Mucosa of descending colon (tissue), 3 donors: ENCODE measurements around the gene PDC. TPM values are rescaled to one million over a fixed set of nuclear protein-coding genes. Genes with fewer than 3 reads are reported as not detected.

Experiments used
- ATAC-seq: fragments of 200-7000 bp; cut with Tn5 transposase; one replicate; pipeline ENCODE4 v1.9.1; 2020; ENCODE audit warnings: mild to moderate bottlenecking, moderate library complexity
- DNase-seq, 3 donors: peaks; one replicate each; pipeline ENCODE4 v3.0.0-alpha.2; 2020
- H3K36me3 ChIP-seq: fragments of 200-600 bp; one replicate; pipeline ENCODE4 v1.8.0; 2021; ENCODE audit warnings: low read depth, mild to moderate bottlenecking
- H3K4me1 ChIP-seq: fragments of 200-600 bp; one replicate; pipeline ENCODE4 v1.8.0; 2021; ENCODE audit warnings: low read depth, mild to moderate bottlenecking
- H3K4me3 ChIP-seq: fragments of 200-600 bp; one replicate; pipeline ENCODE4 v1.8.0; 2021; ENCODE audit warnings: mild to moderate bottlenecking
- H3K9me3 ChIP-seq: fragments of 200-600 bp; one replicate; pipeline ENCODE4 v1.8.0; 2021; ENCODE audit warnings: mild to moderate bottlenecking
- intact Hi-C, 2 donors: fragments of 100-400 bp; cut with DNase I in 1 of 2; cut with micrococcal nuclease in 1 of 2; formaldehyde crosslinking; loops; one replicate each; pipeline versions ENCODE4 v1.11.0 to v1.11.1; 2022; cut with DNase I, micrococcal nuclease
- total RNA-seq, 3 donors: library from RNA; stranded (reverse); fragmentation: NEBNext Ultra II Directional in 2 of 3; extraction: Animal tissue kit (Norgen Biotek cat#: 25700) in 2 of 3; gene quantifications; one replicate each; pipeline versions ENCODE4 v1.2.1 to v1.2.4, GENCODE V29; 2021 to 2023
- TF ChIP-seq, protein P1 (sequence below): fragments of 200-600 bp; IDR thresholded peaks from one replicate; pipeline ENCODE4 v1.8.0; 2022; ENCODE audit warnings: antibody characterized with exemption, mild to moderate bottlenecking
- donor health status: DM: no; HTN: no; CAD: no; lungs with moderate emphysema.
- donor health status: DM: no; HTN: no; CAD: no.
- donor health status: DM: no; HTN: yes; CAD: no.

PDC gene
- total RNA-seq, 3 donors from 2014 or later: not detected

DNA sequence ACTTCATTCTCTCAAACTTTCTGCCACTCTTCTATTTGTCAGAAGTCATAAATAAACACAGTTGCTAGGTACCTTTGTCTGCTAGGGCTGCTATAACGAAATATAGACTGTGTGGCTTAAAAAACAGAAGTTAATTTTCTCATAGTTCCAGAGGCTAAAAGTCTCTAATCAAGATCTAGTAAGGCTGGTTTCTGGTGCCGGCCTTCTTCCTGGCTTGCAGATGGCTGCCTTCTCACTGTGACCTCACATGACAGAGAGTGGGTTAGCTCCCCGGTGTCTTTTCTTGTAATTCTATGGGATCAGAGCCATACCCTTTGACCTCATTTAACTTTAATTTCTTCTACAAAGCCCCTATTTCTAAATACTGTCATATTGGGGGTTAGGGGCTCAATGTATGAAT, 5.9 kb downstream of the PDC start:
- DNase-seq (no peak), ATAC-seq (no peak)
- no peaks in the 10 kb centered on the region for H3K4me1 ChIP-seq
- TF ChIP-seq, protein P1, sequence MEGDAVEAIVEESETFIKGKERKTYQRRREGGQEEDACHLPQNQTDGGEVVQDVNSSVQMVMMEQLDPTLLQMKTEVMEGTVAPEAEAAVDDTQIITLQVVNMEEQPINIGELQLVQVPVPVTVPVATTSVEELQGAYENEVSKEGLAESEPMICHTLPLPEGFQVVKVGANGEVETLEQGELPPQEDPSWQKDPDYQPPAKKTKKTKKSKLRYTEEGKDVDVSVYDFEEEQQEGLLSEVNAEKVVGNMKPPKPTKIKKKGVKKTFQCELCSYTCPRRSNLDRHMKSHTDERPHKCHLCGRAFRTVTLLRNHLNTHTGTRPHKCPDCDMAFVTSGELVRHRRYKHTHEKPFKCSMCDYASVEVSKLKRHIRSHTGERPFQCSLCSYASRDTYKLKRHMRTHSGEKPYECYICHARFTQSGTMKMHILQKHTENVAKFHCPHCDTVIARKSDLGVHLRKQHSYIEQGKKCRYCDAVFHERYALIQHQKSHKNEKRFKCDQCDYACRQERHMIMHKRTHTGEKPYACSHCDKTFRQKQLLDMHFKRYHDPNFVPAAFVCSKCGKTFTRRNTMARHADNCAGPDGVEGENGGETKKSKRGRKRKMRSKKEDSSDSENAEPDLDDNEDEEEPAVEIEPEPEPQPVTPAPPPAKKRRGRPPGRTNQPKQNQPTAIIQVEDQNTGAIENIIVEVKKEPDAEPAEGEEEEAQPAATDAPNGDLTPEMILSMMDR: no peak
- H3K4me3 ChIP-seq: no peak overlapping the region
- no peaks in the 10 kb centered on the region for H3K36me3 ChIP-seq
- intact Hi-C loops: no loop called here
- no peaks in the 10 kb centered on the region for H3K9me3 ChIP-seq

GRCh38 chr1:186446152-186446551, 14.8 kb downstream of the PDC start:
- no peak overlapping the region for H3K4me3 ChIP-seq
- no peak for DNase-seq
- TF ChIP-seq, protein P1: no peak
- intact Hi-C loops: no loop called here
- no peaks in the 10 kb centered on the region for H3K36me3 ChIP-seq
- no peaks in the 10 kb centered on the region for H3K9me3 ChIP-seq
- H3K4me1 ChIP-seq: no peaks in the 10 kb centered on the region
- ATAC-seq: no peak

GRCh38 chr1:186443638-186444037, 17.3 kb downstream of the PDC start:
- Histone ChIP-seq H3K9me3 (no peaks in the 10 kb centered on the region), H3K4me3 (no peak overlapping the region), H3K36me3 (no peaks in the 10 kb centered on the region), H3K4me1 (no peaks in the 10 kb centered on the region)
- ATAC-seq (no peak), DNase-seq (no peak)
- intact Hi-C loops: no loop called here
- TF ChIP-seq, protein P1: no peak

DNA sequence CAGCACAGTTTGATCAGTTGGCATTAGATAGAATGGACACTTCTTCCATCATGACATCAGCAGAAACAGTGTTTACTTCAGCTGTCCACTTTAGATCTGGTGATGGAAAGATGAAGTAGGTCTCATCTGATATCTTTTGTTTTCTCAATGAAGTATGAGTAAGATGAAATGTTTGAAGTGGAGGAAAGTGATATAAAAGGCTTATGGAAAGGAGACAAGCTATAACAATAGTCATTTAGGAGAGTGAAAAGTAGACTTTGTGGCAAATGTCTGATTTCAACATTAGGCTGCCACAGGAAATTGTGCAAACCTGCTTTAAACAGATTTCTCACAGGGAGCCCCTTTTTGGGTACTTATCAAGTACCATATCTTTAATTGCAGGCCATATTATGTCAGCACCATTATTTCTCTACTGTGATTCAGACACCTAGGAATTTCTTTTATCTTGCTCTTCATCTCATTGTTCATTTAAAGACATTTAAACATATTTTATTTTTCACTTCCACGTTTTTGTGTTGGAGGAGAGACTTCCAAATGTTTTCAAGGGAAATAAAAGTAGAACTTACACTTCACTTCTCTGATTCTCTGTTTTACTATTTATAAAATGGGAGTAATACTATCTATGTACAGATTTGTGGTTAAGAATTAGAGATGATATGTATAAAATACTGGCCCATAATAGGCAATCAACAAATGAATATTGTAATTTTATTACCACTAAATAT, 18.1 kb downstream of the PDC start:
- DNase-seq (no peak), ATAC-seq (no peak)
- TF ChIP-seq, protein P1: no peak
- H3K4me3 ChIP-seq: no peak overlapping the region
- no peaks in the 10 kb centered on the region for H3K9me3 ChIP-seq
- intact Hi-C loops: no loop called here
- H3K4me1 ChIP-seq: no peaks in the 10 kb centered on the region
- no peaks in the 10 kb centered on the region for H3K36me3 ChIP-seq

- Histone ChIP-seq H3K4me3 (no peak overlapping the region), H3K36me3 (no peaks in the 10 kb centered on the region), H3K4me1 (no peaks in the 10 kb centered on the region), H3K9me3 (no peaks in the 10 kb centered on the region)
- intact Hi-C loops: no loop called here
- ATAC-seq (no peak), DNase-seq (no peak)
- TF ChIP-seq, protein P1: no peak
Observed at GRCh38 chr1:186440584-186440983, 20.3 kb downstream of the PDC start.

- no peak overlapping the region for H3K4me3 ChIP-seq
- no peak for DNase-seq
- ATAC-seq: no peak
- TF ChIP-seq, protein P1: no peak
- H3K4me1 ChIP-seq: no peaks in the 10 kb centered on the region
- H3K9me3 ChIP-seq: no peaks in the 10 kb centered on the region
- H3K36me3 ChIP-seq: no peaks in the 10 kb centered on the region
- intact Hi-C loops: no loop called here
Observed at GRCh38 chr1:186438567-186438966, 22.3 kb downstream of the PDC start.
